Measurements from ENCODE around the gene MANSC1.

Gene MANSC1

GRCh38 chr12:12286441-12286840 is 63.6 kb downstream of the MANSC1 start:
- Histone ChIP-seq H3K4me2 (ENCODE audit: low read length) (no peak overlapping the region), H3K9ac (ENCODE audit: low read length) (no peak overlapping the region), H2AK5ac (ENCODE audit: low read length) (no peak overlapping the region), H3K4ac (ENCODE audit: low read depth, low read length) (no peak overlapping the region), H3K4me1 (ENCODE audit: control insufficient read depth in 1 of 2, insufficient read depth in 2 of 2, low read length in 2 of 2) (no peaks in the 10 kb centered on the region), H4K12ac (ENCODE audit: low read depth, low read length) (no peak overlapping the region), H3K27ac (ENCODE audit: low read depth, low read length) (no peak overlapping the region), H2BK120ac (ENCODE audit: insufficient read depth, low read length, poor library complexity) (no peak overlapping the region), H4K91ac (ENCODE audit: low read depth, low read length) (no peak overlapping the region), H2BK12ac (ENCODE audit: low read length) (no peak overlapping the region), H3K79me2 (ENCODE audit: control insufficient read depth, insufficient read depth, low read length, poor library complexity) (no peaks in the 10 kb centered on the region), H3K4me3 (ENCODE audit: low read depth, low read length) (no peak overlapping the region), H2AFZ (ENCODE audit: insufficient read depth, low read length, poor library complexity) (no peak overlapping the region), H3K18ac (ENCODE audit: low read length) (no peak overlapping the region), H3K23ac (ENCODE audit: low read length) (no peak overlapping the region), H3K36me3 (ENCODE audit: control insufficient read depth in 1 of 2, insufficient read depth in 2 of 2, low read length in 2 of 2) (no peaks in the 10 kb centered on the region), H3K79me1 (ENCODE audit: low read length) (no peaks in the 10 kb centered on the region), H2BK5ac (ENCODE audit: low read depth, low read length, poor library complexity) (no peak overlapping the region), H3K9me3 (ENCODE audit: insufficient read depth, low read depth, low read length) (no peaks in the 10 kb centered on the region), H4K8ac (ENCODE audit: low read depth, low read length) (no peak overlapping the region), H3K14ac (ENCODE audit: low read length) (no peak overlapping the region), H3K27me3 (ENCODE audit: insufficient read depth, low read length) (no peaks in the 10 kb centered on the region)
- WGBS (ENCODE audit: extremely low coverage, insufficient coverage, insufficient read length): no CpG with 5 or more reads among the region's 5 CpGs
- DNase-seq: no peak

- Histone ChIP-seq H4K8ac (ENCODE audit: low read depth, low read length) (no peak overlapping the region), H3K27me3 (ENCODE audit: insufficient read depth, low read length) (no peaks in the 10 kb centered on the region), H2BK5ac (ENCODE audit: low read depth, low read length, poor library complexity) (no peak overlapping the region), H2AK5ac (ENCODE audit: low read length) (no peak overlapping the region), H3K79me2 (ENCODE audit: control insufficient read depth, insufficient read depth, low read length, poor library complexity) (no peaks in the 10 kb centered on the region), H3K4ac (ENCODE audit: low read depth, low read length) (no peak overlapping the region), H2AFZ (ENCODE audit: insufficient read depth, low read length, poor library complexity) (no peak overlapping the region), H3K27ac (ENCODE audit: low read depth, low read length) (no peak overlapping the region), H2BK120ac (ENCODE audit: insufficient read depth, low read length, poor library complexity) (no peak overlapping the region), H3K23ac (ENCODE audit: low read length) (no peak overlapping the region), H3K4me2 (ENCODE audit: low read length) (no peak overlapping the region), H3K4me1 (ENCODE audit: control insufficient read depth in 1 of 2, insufficient read depth in 2 of 2, low read length in 2 of 2) (no peaks in the 10 kb centered on the region), H3K9me3 (ENCODE audit: insufficient read depth, low read depth, low read length) (no peaks in the 10 kb centered on the region), H4K91ac (ENCODE audit: low read depth, low read length) (no peak overlapping the region), H4K12ac (ENCODE audit: low read depth, low read length) (no peak overlapping the region), H3K14ac (ENCODE audit: low read length) (no peak overlapping the region), H3K9ac (ENCODE audit: low read length) (no peak overlapping the region), H3K4me3 (ENCODE audit: low read depth, low read length) (no peak overlapping the region), H3K18ac (ENCODE audit: low read length) (no peak overlapping the region), H3K36me3 (ENCODE audit: control insufficient read depth in 1 of 2, insufficient read depth in 2 of 2, low read length in 2 of 2) (no peaks in the 10 kb centered on the region), H3K79me1 (ENCODE audit: low read length) (no peaks in the 10 kb centered on the region), H2BK12ac (ENCODE audit: low read length) (no peak overlapping the region)
- WGBS (ENCODE audit: extremely low coverage, insufficient coverage, insufficient read length): no CpG with 5 or more reads among the region's 7 CpGs
- DNase-seq: peak in 1 of 2 donors; percentile 66
Measured at GRCh38 chr12:12282761-12283425, 67.1 kb downstream of the MANSC1 start.

- Histone ChIP-seq H3K27ac (ENCODE audit: low read depth, low read length) (no peak overlapping the region), H3K4me3 (ENCODE audit: low read depth, low read length) (no peak overlapping the region), H3K9me3 (ENCODE audit: insufficient read depth, low read depth, low read length) (no peaks in the 10 kb centered on the region), H2AFZ (ENCODE audit: insufficient read depth, low read length, poor library complexity) (no peak overlapping the region), H4K91ac (ENCODE audit: low read depth, low read length) (no peak overlapping the region), H3K9ac (ENCODE audit: low read length) (no peak overlapping the region), H3K4ac (ENCODE audit: low read depth, low read length) (no peak overlapping the region), H3K4me1 (ENCODE audit: control insufficient read depth in 1 of 2, insufficient read depth in 2 of 2, low read length in 2 of 2) (no peaks in the 10 kb centered on the region), H3K79me1 (ENCODE audit: low read length) (no peaks in the 10 kb centered on the region), H3K14ac (ENCODE audit: low read length) (no peak overlapping the region), H2BK5ac (ENCODE audit: low read depth, low read length, poor library complexity) (no peak overlapping the region), H4K12ac (ENCODE audit: low read depth, low read length) (no peak overlapping the region), H3K27me3 (ENCODE audit: insufficient read depth, low read length) (no peaks in the 10 kb centered on the region), H4K8ac (ENCODE audit: low read depth, low read length) (no peak overlapping the region), H3K18ac (ENCODE audit: low read length) (no peak overlapping the region), H3K36me3 (ENCODE audit: control insufficient read depth in 1 of 2, insufficient read depth in 2 of 2, low read length in 2 of 2) (no peaks in the 10 kb centered on the region), H2BK120ac (ENCODE audit: insufficient read depth, low read length, poor library complexity) (no peak overlapping the region), H3K4me2 (ENCODE audit: low read length) (no peak overlapping the region), H3K23ac (ENCODE audit: low read length) (no peak overlapping the region), H2AK5ac (ENCODE audit: low read length) (no peak overlapping the region), H3K79me2 (ENCODE audit: control insufficient read depth, insufficient read depth, low read length, poor library complexity) (no peaks in the 10 kb centered on the region), H2BK12ac (ENCODE audit: low read length) (no peak overlapping the region)
- no CpG with 5 or more reads among the region's 3 CpGs for WGBS (ENCODE audit: extremely low coverage, insufficient coverage, insufficient read length)
- DNase-seq: no peak
Measured at GRCh38 chr12:12282202-12282601, 67.8 kb downstream of the MANSC1 start.

- Histone ChIP-seq H3K79me2 (ENCODE audit: control insufficient read depth, insufficient read depth, low read length, poor library complexity) (no peaks in the 10 kb centered on the region), H3K14ac (ENCODE audit: low read length) (no peak overlapping the region), H3K9ac (ENCODE audit: low read length) (no peak overlapping the region), H3K9me3 (ENCODE audit: insufficient read depth, low read depth, low read length) (no peaks in the 10 kb centered on the region), H3K27ac (ENCODE audit: low read depth, low read length) (no peak overlapping the region), H3K27me3 (ENCODE audit: insufficient read depth, low read length) (no peaks in the 10 kb centered on the region), H3K18ac (ENCODE audit: low read length) (no peak overlapping the region), H3K4me3 (ENCODE audit: low read depth, low read length) (no peak overlapping the region), H4K8ac (ENCODE audit: low read depth, low read length) (no peak overlapping the region), H3K36me3 (ENCODE audit: control insufficient read depth in 1 of 2, insufficient read depth in 2 of 2, low read length in 2 of 2) (no peaks in the 10 kb centered on the region), H2AFZ (ENCODE audit: insufficient read depth, low read length, poor library complexity) (no peak overlapping the region), H3K23ac (ENCODE audit: low read length) (no peak overlapping the region), H4K12ac (ENCODE audit: low read depth, low read length) (no peak overlapping the region), H3K4ac (ENCODE audit: low read depth, low read length) (no peak overlapping the region), H4K91ac (ENCODE audit: low read depth, low read length) (no peak overlapping the region), H2AK5ac (ENCODE audit: low read length) (no peak overlapping the region), H3K4me2 (ENCODE audit: low read length) (no peak overlapping the region), H2BK5ac (ENCODE audit: low read depth, low read length, poor library complexity) (no peak overlapping the region), H3K4me1 (ENCODE audit: control insufficient read depth in 1 of 2, insufficient read depth in 2 of 2, low read length in 2 of 2) (no peaks in the 10 kb centered on the region), H2BK120ac (ENCODE audit: insufficient read depth, low read length, poor library complexity) (no peak overlapping the region), H3K79me1 (ENCODE audit: low read length) (no peaks in the 10 kb centered on the region), H2BK12ac (ENCODE audit: low read length) (no peak overlapping the region)
- no peak for DNase-seq
- no CpG with 5 or more reads among the region's 1 CpG for WGBS (ENCODE audit: extremely low coverage, insufficient coverage, insufficient read length)
Measured at GRCh38 chr12:12281134-12281533, 68.9 kb downstream of the MANSC1 start.
